Measurements from ENCODE around the gene MAP3K5.
A peak's percentile ranks its signal among the peaks of the same experiment; 100 is the strongest.
"Not testable (repeated sequence)": the region's sequence is repeated elsewhere in the genome, so short reads cannot be mapped to it uniquely, and the experiment has no call there.

Gene MAP3K5

GRCh38 chr6:136769124-136769523 is 23.2 kb downstream of the MAP3K5 start:
- no peak for DNase-seq

- no peak for DNase-seq
These were observed 24.5 kb downstream of the MAP3K5 start for GRCh38 chr6:136767570-136768309.

- DNase-seq = no peak
These were observed 25.2 kb downstream of the MAP3K5 start for GRCh38 chr6:136767103-136767502.

- no peak for DNase-seq
These were observed 26.0 kb downstream of the MAP3K5 start for GRCh38 chr6:136766274-136766673.

DNA sequence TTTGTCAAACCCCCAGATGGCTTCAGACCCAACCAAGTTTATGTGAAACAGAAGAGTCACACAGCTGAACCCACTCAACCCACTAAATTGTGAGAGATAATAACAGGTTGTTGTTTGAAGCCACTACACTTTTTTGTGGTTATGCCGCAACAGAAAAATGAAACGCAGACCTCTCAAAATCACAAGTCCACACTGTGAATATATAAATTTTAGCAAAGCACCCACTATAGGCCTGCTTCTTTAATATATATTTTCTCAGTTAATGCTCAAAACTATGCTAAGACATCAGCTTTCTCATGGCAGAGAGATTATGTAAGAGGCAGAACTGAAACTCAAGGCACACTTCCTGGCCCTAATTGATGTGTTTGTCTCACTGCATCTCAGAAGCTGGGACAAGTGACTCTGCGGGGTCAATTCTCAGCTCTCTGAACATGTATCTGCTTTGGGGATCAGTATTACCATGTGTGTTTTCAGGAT is 27.7 kb downstream of the MAP3K5 start:
- no peak for DNase-seq

DNA sequence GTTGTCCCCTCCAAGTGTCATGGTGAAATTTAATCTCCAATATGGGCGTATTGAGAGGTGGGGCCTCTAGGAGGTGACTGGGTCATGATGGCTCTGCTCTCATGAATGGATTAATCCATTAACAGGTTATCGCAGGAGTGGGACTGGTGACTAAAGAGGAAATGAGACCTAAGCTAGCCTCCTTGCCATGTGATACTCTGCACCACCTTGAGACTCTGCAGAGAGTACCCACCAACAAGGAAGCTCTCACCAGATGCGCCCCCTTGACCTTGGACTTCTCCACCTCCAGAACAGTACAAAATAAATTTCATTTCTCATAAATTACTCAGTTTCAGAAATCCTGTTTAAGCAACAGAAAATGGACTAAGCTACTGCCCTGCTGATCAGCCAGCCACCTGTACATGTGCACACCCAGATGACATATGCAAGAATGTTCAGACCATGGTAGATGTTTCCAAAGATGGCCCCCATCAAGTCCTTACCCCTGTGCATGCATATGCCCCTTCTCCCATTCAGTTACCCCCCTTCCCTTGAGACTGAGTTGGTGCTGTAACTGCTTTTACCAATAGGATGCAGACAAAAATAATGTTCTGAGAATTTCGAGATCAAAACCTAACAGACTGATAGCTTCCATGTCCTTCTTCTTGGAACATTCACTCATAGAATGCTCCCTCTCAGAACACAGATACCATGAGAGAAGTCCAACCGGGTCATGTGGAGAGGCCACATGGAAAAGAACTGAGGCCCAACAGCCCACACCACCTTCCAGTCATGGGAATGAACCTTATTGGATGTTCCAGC is 28.4 kb downstream of the MAP3K5 start:
- no peak for DNase-seq

DNA sequence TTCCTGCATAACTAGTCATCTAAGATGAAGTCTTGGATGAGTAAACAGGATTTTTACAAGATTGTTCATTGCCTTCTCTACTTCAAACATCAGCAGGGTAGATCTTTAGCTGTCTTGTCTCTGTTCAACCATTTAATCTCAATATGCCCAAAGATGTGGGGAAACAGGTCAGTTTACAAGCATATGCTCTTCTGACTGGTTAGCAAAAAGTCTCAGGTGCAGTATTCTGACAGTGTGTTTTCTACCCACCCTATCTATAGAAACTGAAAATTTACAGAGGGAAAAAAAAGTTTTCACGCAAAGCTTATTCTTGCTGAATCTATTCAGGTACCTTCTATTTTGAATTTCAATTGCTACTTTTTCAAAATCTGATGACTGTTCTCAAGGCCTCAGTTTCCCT is 29.0 kb downstream of the MAP3K5 start:
- no peak for DNase-seq

DNA sequence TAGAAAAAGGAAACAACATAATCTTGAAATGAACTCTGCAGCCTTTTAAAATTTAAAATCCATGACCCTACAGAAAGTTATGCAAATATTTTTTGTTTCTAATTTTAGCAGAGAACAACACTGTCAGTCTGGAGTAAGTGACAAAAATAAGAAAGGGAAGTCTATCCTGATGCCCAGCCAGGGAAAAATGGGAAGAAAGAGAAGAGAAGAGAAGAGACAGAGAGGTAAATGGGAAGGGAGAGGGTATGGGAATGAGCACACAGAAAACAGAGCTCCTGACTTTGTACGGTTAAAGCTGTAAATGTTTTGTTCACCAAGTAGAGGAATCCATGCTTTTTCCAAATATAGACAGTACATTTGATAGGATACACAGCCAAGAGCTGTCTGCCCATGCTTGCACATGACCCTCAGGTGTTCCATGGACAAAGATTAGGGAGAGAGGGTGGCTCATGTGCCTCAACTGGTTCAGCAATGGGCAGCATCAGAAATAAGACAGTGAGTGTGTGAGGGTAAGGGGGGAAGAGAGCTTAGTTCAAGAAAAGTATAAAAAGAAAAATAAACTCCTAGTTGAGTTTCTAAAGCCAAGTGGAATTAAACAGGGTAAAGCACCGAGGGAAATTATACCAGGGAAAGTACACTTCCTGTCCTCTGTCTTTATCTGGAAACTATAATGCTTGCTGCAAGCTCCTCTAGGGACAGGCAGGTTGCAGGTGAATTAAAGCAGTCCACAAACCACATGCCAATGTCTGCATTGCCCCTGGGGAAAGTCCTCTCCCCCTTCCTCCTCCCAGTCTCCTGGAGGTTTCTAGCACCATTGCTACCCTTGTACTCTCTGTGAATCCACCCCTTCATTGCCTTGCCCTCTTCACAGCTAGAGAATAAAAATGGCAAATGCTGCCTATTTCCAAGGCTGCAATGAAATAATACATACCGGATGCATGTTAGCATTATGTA is 30.0 kb downstream of the MAP3K5 start:
- no peak for DNase-seq

- DNase-seq = no peak
These were observed 30.9 kb downstream of the MAP3K5 start for GRCh38 chr6:136761227-136761922.

DNA sequence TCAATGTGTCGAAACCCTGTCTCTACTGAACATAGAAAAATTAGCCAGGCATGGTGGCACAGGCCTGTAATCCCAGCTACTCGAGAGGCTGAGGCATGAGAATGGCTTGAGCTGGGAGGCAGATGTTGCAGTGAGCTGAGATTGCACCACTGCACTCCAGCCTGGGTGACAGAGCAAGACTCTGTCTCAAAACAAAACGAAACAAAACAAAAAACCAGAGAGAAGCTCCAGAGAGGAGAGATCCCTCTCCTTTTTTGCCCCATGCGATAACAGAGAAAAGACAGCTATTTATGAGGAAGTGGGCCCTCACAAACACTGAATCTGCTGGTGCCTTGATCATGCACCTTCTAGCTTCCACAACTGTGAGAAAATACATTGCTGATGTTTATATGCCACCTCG is 31.5 kb downstream of the MAP3K5 start:
- not testable (repeated sequence) for DNase-seq

- no peak for DNase-seq
These were observed 35.1 kb downstream of the MAP3K5 start for GRCh38 chr6:136757150-136757549.

- DNase-seq = no peak
These were observed 37.5 kb downstream of the MAP3K5 start for GRCh38 chr6:136754820-136755219.

GRCh38 chr6:136753624-136754023 is 38.7 kb downstream of the MAP3K5 start:
- peak; percentile 25 for DNase-seq

DNA sequence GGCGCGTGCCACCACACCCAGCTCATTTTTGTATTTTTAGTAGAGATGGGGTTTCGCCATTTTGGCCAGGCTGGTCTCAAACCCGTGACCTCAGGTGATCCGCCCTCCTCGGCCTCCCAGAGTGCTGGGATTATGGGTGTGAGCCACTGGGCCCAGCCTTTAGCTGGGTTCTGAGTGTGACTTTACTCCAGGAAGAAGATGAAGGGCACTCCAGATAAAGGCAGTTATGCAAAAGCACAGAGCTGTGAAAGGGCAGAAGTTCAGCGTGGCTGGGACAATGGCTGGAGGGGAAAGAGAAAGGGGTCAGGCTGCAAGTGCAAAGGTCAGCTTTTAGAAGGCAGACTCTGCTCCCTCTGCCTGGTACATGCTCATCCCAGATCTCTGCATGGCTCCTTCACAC is 39.7 kb downstream of the MAP3K5 start:
- no peak for DNase-seq

- no peak for DNase-seq
These were observed 40.3 kb downstream of the MAP3K5 start for GRCh38 chr6:136751991-136752390.

- DNase-seq = no peak
These were observed 40.7 kb downstream of the MAP3K5 start for GRCh38 chr6:136751522-136751956.

GRCh38 chr6:136750696-136751521 is 41.4 kb downstream of the MAP3K5 start:
- no peak for DNase-seq

GRCh38 chr6:136749359-136749997 is 42.8 kb downstream of the MAP3K5 start:
- no peak for DNase-seq

- no peak for DNase-seq
These were observed 44.8 kb downstream of the MAP3K5 start for GRCh38 chr6:136747507-136747906.

- DNase-seq = no peak
These were observed 47.0 kb downstream of the MAP3K5 start for GRCh38 chr6:136745300-136745699.

- DNase-seq = no peak
These were observed 47.4 kb downstream of the MAP3K5 start for GRCh38 chr6:136744889-136745288.

Data from effector CD8-positive, alpha-beta T cell (primary cell).